ENCODE data around the gene KIAA0930.

GRCh38 chr22:45218976-45219375, 21.7 kb downstream of the KIAA0930 start:
- TF ChIP-seq POLR2A (IDR thresholded peaks at IDR 0.05) (no peak), CTCF (IDR thresholded peaks at IDR 0.05) (no peak)

All from testis (tissue), 2 donors.